K562 (cell line): ENCODE results near the gene TRANK1. TPM values are rescaled to one million over a fixed set of nuclear protein-coding genes. Genes with fewer than 3 reads are reported as not detected.

Source experiments
- ATAC-seq: fragments of 200-7000 bp; cut with Tn5 transposase; 3 replicates; pipeline ENCODE4 v1.9.1; 2020; ENCODE audit warnings: moderate library complexity
- BruUV-seq: library from RNA; stranded (reverse); fragments of 400-500 nt; replicated peaks from 2 replicates; lab custom pipeline; 2021; lab: Mats Ljungman, UMichigan
- CTCF ChIA-PET: fragments of 300-600 bp; formaldehyde crosslinking; extraction: SDS; loops from one replicate; lab custom pipeline; 2021; ENCODE audit warnings: low intra/inter-chr PET ratio; lab: Yijun Ruan, JAX
- POLR2A ChIA-PET: fragments of 300-600, 350-650 bp; sonication (Branson Sonifier 250); formaldehyde crosslinking; extraction: SDS; loops from one replicate; lab custom pipeline; 2021; ENCODE audit warnings: antibody characterized with exemption, inconsistent platforms; lab: Yijun Ruan, JAX
- DNase-seq, 4 experiments: peaks; one replicate each; pipeline versions ENCODE4 v3.0.0 to v3.0.0-alpha.2; 2011 to 2018; ENCODE audit warnings: low spot score in 3 of 4, mixed read lengths in 3 of 4; ENCODE audit errors: extremely low read depth in 1 of 4
- FAIRE-seq: peaks from 2 replicates; lab custom pipeline; 2011; peaks lifted over from hg19 to GRCh38; lab: Jason Lieb, UNC
- H2AFZ ChIP-seq: 2 replicates; pipeline ENCODE4 v1.6.0; 2011; ENCODE audit warnings: low read depth, low read length, control low read depth, inconsistent platforms
- H3K27ac ChIP-seq: fragments of 200-600 bp; 3 replicates; pipeline ENCODE4 v1.8.0; 2011; ENCODE audit warnings: low read depth, mild to moderate bottlenecking, control low read depth, inconsistent platforms, low read length, moderate library complexity, mixed read lengths; ENCODE audit errors: extremely low read depth
- H3K27me3 ChIP-seq, 2 experiments: fragments of 300-600 bp in 1 of 2; 2 replicates in 1 of 2; 3 replicates in 1 of 2; pipeline versions ENCODE4 v1.6.0 to v1.8.0; 2011; ENCODE audit warnings: inconsistent platforms in 2 of 2, low read length in 2 of 2, mild to moderate bottlenecking in 1 of 2, mixed read lengths in 1 of 2, moderate library complexity in 1 of 2; ENCODE audit not compliant: control insufficient read depth in 2 of 2, insufficient read depth in 2 of 2
- H3K36me3 ChIP-seq: fragments of 300-600 bp; 3 replicates; pipeline ENCODE4 v1.8.0; 2011; ENCODE audit warnings: mild to moderate bottlenecking, low read length, inconsistent platforms; ENCODE audit not compliant: control insufficient read depth, insufficient read depth
- H3K4me1 ChIP-seq, 2 experiments: fragments of 200-600 bp in 1 of 2; replicated peaks in 1 of 2; 2 replicates in 1 of 2; 3 replicates in 1 of 2; pipeline versions ENCODE4 v1.5.1 to v1.8.0; 2011; ENCODE audit warnings: inconsistent platforms in 2 of 2, low read length in 2 of 2, mild to moderate bottlenecking in 1 of 2, mixed read lengths in 1 of 2, moderate library complexity in 1 of 2; ENCODE audit not compliant: control insufficient read depth in 2 of 2, insufficient read depth in 2 of 2
- H3K4me2 ChIP-seq: 2 replicates; pipeline ENCODE4 v1.6.1; 2011; ENCODE audit warnings: low read length, control low read depth, inconsistent platforms, mixed read lengths; ENCODE audit not compliant: insufficient read depth
- H3K4me3 ChIP-seq: fragments of 200-600 bp; sonication (generic), shearing (Covaris generic); 2 replicates; pipeline ENCODE4 v1.5.1; 2016; ENCODE audit warnings: control low read depth, inconsistent platforms
- H3K79me2 ChIP-seq: fragments of 200-600 bp; 3 replicates; pipeline ENCODE4 v1.8.0; 2011; ENCODE audit warnings: low read length, inconsistent platforms; ENCODE audit not compliant: control insufficient read depth, insufficient read depth
- H3K9ac ChIP-seq, 2 experiments: 2 replicates each; pipeline versions ENCODE4 v1.6.0 to v1.6.1; 2011; ENCODE audit warnings: low read depth in 2 of 2, low read length in 2 of 2, control low read depth in 1 of 2, inconsistent platforms in 1 of 2, mild to moderate bottlenecking in 1 of 2, mixed read lengths in 1 of 2; ENCODE audit not compliant: insufficient read depth in 1 of 2
- H3K9me1 ChIP-seq: one replicate; pipeline ENCODE4 v1.6.0; 2011; ENCODE audit warnings: inconsistent platforms, mild to moderate bottlenecking, low read length, moderate library complexity; ENCODE audit not compliant: control insufficient read depth, insufficient read depth
- H3K9me3 ChIP-seq: replicated peaks from 2 replicates; pipeline ENCODE4 v1.5.1; 2011; ENCODE audit warnings: low read depth, low read length, inconsistent platforms; ENCODE audit not compliant: control insufficient read depth, insufficient read depth
- H4K20me1 ChIP-seq: replicated peaks from 2 replicates; pipeline ENCODE4 v1.6.1; 2011; ENCODE audit warnings: low read length, inconsistent platforms, mixed read lengths; ENCODE audit not compliant: control insufficient read depth, insufficient read depth
- ATF2 ChIP-seq: sonication (generic); formaldehyde crosslinking; IDR thresholded peaks from 2 replicates; pipeline ENCODE4 v1.8.1; 2022; ENCODE audit warnings: missing genetic modification reagents
- BRF1 ChIP-seq: IDR thresholded peaks from 3 replicates; pipeline ENCODE4 v1.6.1; 2011; ENCODE audit warnings: borderline replicate concordance, mild to moderate bottlenecking; ENCODE audit not compliant: insufficient read length; ENCODE audit errors: extremely low read depth
- C11orf30 ChIP-seq: fragments of 450-650 bp; IDR thresholded peaks from 2 replicates; pipeline ENCODE4 v1.6.1; 2016; ENCODE audit warnings: low read depth, mild to moderate bottlenecking
- CBFB ChIP-seq: sonication (generic); formaldehyde crosslinking; IDR thresholded peaks from 2 replicates; pipeline ENCODE4 v1.4.0; 2020; ENCODE audit warnings: mild to moderate bottlenecking, missing genetic modification reagents
- CEBPG ChIP-seq, 3 experiments: fragments of 200-800 bp in 1 of 3; sonication (Bioruptor generic) in 1 of 3; sonication (generic) in 1 of 3; formaldehyde crosslinking in 1 of 3; IDR thresholded peaks in 2 of 3; conservative IDR thresholded peaks in 1 of 3; 2 replicates each; pipeline versions ENCODE4 v1.6.1 to v1.8.0; 2016 to 2022; ENCODE audit warnings: missing compliant biosample characterization in 2 of 3, missing genetic modification characterization in 2 of 3, mild to moderate bottlenecking in 1 of 3, missing genetic modification reagents in 1 of 3
- DACH1 ChIP-seq: fragments of 450-650 bp; IDR thresholded peaks from 2 replicates; pipeline ENCODE4 v1.6.1; 2018; ENCODE audit not compliant: partially characterized antibody
- FOXP1 ChIP-seq: sonication (generic); formaldehyde crosslinking; IDR thresholded peaks from 2 replicates; pipeline ENCODE4 v1.8.0; 2022; ENCODE audit warnings: mild to moderate bottlenecking, missing genetic modification reagents
- HMGN3 ChIP-seq: IDR thresholded peaks from 2 replicates; pipeline ENCODE4 v1.6.1; 2011; ENCODE audit warnings: borderline replicate concordance, low read depth, mild to moderate bottlenecking, mixed read lengths, low read length; ENCODE audit not compliant: insufficient read length; ENCODE audit errors: extremely low read depth
- KAT7 ChIP-seq: sonication (generic); formaldehyde crosslinking; IDR thresholded peaks from 2 replicates; pipeline ENCODE4 v1.8.0; 2022; ENCODE audit warnings: missing genetic modification reagents, mild to moderate bottlenecking, borderline replicate concordance
- LCOR ChIP-seq: sonication (generic); formaldehyde crosslinking; IDR thresholded peaks from 2 replicates; pipeline ENCODE4 v1.8.0; 2022; ENCODE audit warnings: mild to moderate bottlenecking, missing genetic modification reagents
- MAFG ChIP-seq: fragments of 450-650 bp; conservative IDR thresholded peaks from 2 replicates; pipeline ENCODE4 v1.6.1; 2016; ENCODE audit warnings: missing genetic modification characterization, missing compliant biosample characterization
- NCOR1 ChIP-seq: fragments of 450-650 bp; IDR thresholded peaks from 2 replicates; pipeline ENCODE4 v1.6.1; 2016; ENCODE audit warnings: mild to moderate bottlenecking, moderate library complexity
- NUFIP1 ChIP-seq: fragments of 450-650 bp; IDR thresholded peaks from 2 replicates; pipeline ENCODE4 v1.6.1; 2018; ENCODE audit not compliant: partially characterized antibody
- RBM14 ChIP-seq: fragments of 200-400 bp; formaldehyde crosslinking; IDR thresholded peaks from 2 replicates; pipeline ENCODE4 v1.6.1; 2018; ENCODE audit warnings: low read depth, mild to moderate bottlenecking, low read length, moderate library complexity, borderline replicate concordance; ENCODE audit not compliant: insufficient read depth
- RBM34 ChIP-seq: fragments of 200-400 bp; formaldehyde crosslinking; IDR thresholded peaks from 2 replicates; pipeline ENCODE4 v1.6.1; 2018; ENCODE audit warnings: low read length, borderline replicate concordance; ENCODE audit not compliant: insufficient read depth
- SAFB ChIP-seq: fragments of 200-400 bp; formaldehyde crosslinking; IDR thresholded peaks from 2 replicates; pipeline ENCODE4 v1.6.1; 2017; ENCODE audit warnings: low read depth, low read length, borderline replicate concordance
- TAF7 ChIP-seq: fragments of 450-650 bp; IDR thresholded peaks from 2 replicates; pipeline ENCODE4 v1.6.1; 2016; ENCODE audit warnings: missing genetic modification characterization, missing compliant biosample characterization
- TCFL5 ChIP-seq: fragments of 250-450 bp; sonication (Bioruptor Pico); conservative IDR thresholded peaks from 2 replicates; pipeline ENCODE4 v1.6.1; 2021; ENCODE audit warnings: mild to moderate bottlenecking, moderate library complexity, matching md5 sums
- ZNF232 ChIP-seq: sonication (generic); formaldehyde crosslinking; IDR thresholded peaks from 2 replicates; pipeline ENCODE4 v1.8.0; 2022; ENCODE audit warnings: mild to moderate bottlenecking, missing genetic modification reagents
- ZNF253 ChIP-seq: fragments of 250-450 bp; sonication (Bioruptor Pico); conservative IDR thresholded peaks from 2 replicates; pipeline ENCODE4 v1.6.1; 2021; ENCODE audit warnings: mild to moderate bottlenecking
- ZNF277 ChIP-seq: fragments of 250-450 bp; sonication (Bioruptor Pico); IDR thresholded peaks from 2 replicates; pipeline ENCODE4 v1.8.0; 2022; ENCODE audit warnings: inconsistent platforms, mild to moderate bottlenecking, moderate library complexity, borderline replicate concordance
- WGBS: fragments of 100-300 bp; shearing (Covaris generic); methylation state at CpG from one replicate; pipeline ENCODE4 v1.1.6; 2016; ENCODE audit warnings: low coverage, mixed read lengths; ENCODE audit not compliant: insufficient coverage; ENCODE audit errors: missing lambda C conversion rate; 5-methylcytosine and 5-hydroxymethylcytosine counted together
- in situ Hi-C: fragments of 300-500 bp; cut with MboI; formaldehyde crosslinking; loops from 4 replicates; pipeline ENCODE4 v1.15.0; 2018; ENCODE audit warnings: inconsistent platforms, mixed read lengths
- intact Hi-C: fragments of 100-400 bp; cut with micrococcal nuclease; formaldehyde crosslinking; loops from 2 replicates; pipeline ENCODE4 v1.14.2; 2022
- polyA plus RNA-seq, 8 experiments: library from polyadenylated mRNA; depleted of rRNA in 4 of 8; stranded (reverse) in 5 of 8; unstranded in 3 of 8; fragments of >200 nt; fragmentation: Nextera tagmentation in 2 of 8; fragmentation: Illumina TruSeq in 1 of 8; extraction: Ambion mirVana in 2 of 8; extraction: Trizol in 1 of 8; gene quantifications; 2 replicates each; pipeline versions ENCODE4 v1.2.1 to v1.2.3, GENCODE V29; 2011 to 2014; ENCODE audit warnings: inconsistent platforms in 1 of 8, missing spikeins in 1 of 8
- total RNA-seq, 7 experiments: library from RNA; depleted of rRNA in 6 of 7; stranded (reverse); fragments of >200 nt in 6 of 7; fragmentation: Illumina TruSeq in 2 of 7; extraction: Trizol in 2 of 7; gene quantifications; 2 replicates each; pipeline versions ENCODE4 v1.2.1 to v1.2.3, GENCODE V29; 2011 to 2021; ENCODE audit warnings: low replicate concordance in 1 of 7

The TRANK1 gene
- total and polyA plus RNA-seq, 9 of the 15 experiments (the other 6 are each of a cell fraction or from before 2014, with no cell fraction given), result 0.41 to 5.3 (median 2.1) TPM

- H3K27me3 ChIP-seq, result no peaks in the 10 kb centered on the region
- H3K9me1 ChIP-seq, result no peaks in the 10 kb centered on the region
- no peaks in the 10 kb centered on the region for H3K9me3 ChIP-seq
- intact Hi-C loops (no loop called here), in situ Hi-C loops (no loop called here)
- no peak overlapping the region; the same call in 2 of the 3 replicates for H3K27ac ChIP-seq
- no peaks in the 10 kb centered on the region for H3K79me2 ChIP-seq
- CTCF ChIA-PET, result no interaction called here
- H2AFZ ChIP-seq, result peak overlapping the region; percentile 76
- no peak for ATAC-seq
- no peak overlapping the region for H3K4me3 ChIP-seq
- no peak overlapping the region for H3K4me2 ChIP-seq
- POLR2A ChIA-PET, result interaction anchor here (0.6 to 2.8 kb wide), 4 partner anchors 12 to 96 kb away, joined by 3 to 12 read pairs (median 4); no protein-coding TSS in a partner anchor
- no peak for DNase-seq
- no peak for FAIRE-seq
- H3K9ac ChIP-seq, result no peak overlapping the region
- no peaks in the 10 kb centered on the region for H3K36me3 ChIP-seq
- no TSS peak for BruUV-seq
- H4K20me1 ChIP-seq, result no peaks in the 10 kb centered on the region
- peaks cover 0 to 9% of the 10 kb centered on the region in 2 experiments; a peak in 2 of 5 replicates for H3K4me1 ChIP-seq
- WGBS, result 72% methylated on average over 12 of the region's 12 CpGs
- TF ChIP-seq ATF2 (CRISPR knock-in tag) (no peak), ZNF277 (CRISPR knock-in tag) (no peak), MAFG (tag) (peak; percentile 94), C11orf30 (peak; percentile 95), ZNF232 (CRISPR knock-in tag) (no peak), HMGN3 (no peak), RBM14 (no peak), TCFL5 (CRISPR knock-in tag) (no peak), DACH1 (no peak), CBFB (CRISPR knock-in tag) (no peak), KAT7 (CRISPR knock-in tag) (no peak), BRF1 (no peak), RBM34 (no peak), TAF7 (tag) (no peak), ZNF253 (no peak), SAFB (no peak), CEBPG (CRISPR knock-in tag; IDR thresholded peaks at IDR 0.05) (no peak), CEBPG (tag; conservative IDR thresholded peaks at IDR 0.05 in 1 of 2, IDR thresholded peaks at IDR 0.05 in 1 of 2) (no peak), NCOR1 (no peak), NUFIP1 (no peak), FOXP1 (CRISPR knock-in tag) (no peak), LCOR (CRISPR knock-in tag) (no peak)
These were observed 52.3 kb downstream of the TRANK1 start for GRCh38 chr3:36892457-36893136.
